ENCODE measurements around the gene RAPGEF4. TPM values are rescaled to one million over a fixed set of nuclear protein-coding genes. Genes with fewer than 3 reads are reported as not detected.

The RAPGEF4 gene
- polyA plus RNA-seq, 1 donor, result 2.5 TPM

DNA sequence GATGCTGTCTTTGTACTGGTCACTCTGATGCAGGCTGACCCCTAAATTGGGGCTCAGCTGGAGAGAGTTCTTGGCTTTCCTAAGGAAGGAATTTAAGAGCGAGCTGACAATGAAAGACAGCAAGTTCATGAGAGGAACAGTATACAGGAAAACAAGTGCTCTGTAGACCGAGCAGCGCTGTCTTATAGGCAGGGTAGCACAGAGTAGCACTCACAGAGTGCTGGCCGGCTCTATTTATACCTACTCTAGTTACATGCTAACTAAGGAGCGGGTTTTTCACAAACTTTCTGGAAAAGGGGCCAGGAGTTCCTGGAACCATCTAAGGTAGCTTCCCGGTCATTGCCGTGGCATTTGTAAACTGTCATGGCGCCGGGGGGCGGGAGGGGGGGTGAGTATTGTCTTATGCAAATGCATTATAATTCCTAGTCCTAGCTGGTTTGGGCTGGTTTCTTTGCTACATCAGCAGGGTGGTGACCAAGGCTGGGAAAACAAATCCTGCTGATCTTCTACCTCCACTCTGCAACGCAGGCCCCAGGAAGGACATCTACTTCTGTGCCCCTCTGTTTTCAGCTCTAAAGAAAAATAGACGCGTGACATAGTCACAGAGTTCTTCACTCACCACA, 308.4 kb downstream of the RAPGEF4 start:
- no peak for DNase-seq

DNA sequence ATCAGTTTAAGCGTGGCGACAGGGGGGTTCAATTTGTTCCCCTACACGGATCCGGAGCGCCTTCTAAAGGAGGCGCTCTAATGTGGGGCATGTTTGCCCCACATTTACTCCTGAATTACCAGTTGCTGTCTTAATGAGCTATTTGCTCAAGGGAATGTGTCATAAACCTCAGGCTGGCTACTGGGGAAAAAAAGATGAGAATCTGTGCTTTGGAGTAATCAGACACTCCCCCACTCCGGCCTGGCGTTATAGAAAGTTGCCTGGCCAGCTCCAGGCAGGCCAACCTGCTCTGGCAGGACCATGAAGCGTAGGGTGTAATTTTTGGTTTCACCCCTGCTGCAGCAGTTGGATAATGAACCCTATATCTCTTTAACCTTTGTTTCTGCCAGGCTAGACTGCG, 309.0 kb downstream of the RAPGEF4 start:
- no peak for DNase-seq

DNA sequence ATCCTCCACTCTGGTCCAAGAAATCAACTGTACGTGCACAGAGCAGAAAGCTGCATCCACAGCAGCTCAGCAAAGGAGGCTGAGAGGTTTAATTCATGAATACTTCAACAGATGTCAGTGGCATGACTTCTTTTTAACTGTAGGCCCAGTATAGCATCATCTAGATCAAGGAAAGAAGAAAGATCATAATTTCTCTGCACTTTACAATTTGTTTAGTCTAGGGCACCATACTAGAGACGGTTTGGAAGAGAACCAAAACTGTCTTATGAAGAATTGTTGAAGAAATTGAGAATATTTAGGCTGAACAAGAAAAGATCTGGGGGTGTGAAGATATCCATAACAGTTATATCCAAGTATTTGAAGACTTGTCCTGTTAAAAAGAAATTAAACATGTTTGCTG, 309.5 kb downstream of the RAPGEF4 start:
- no peak for DNase-seq

DNA sequence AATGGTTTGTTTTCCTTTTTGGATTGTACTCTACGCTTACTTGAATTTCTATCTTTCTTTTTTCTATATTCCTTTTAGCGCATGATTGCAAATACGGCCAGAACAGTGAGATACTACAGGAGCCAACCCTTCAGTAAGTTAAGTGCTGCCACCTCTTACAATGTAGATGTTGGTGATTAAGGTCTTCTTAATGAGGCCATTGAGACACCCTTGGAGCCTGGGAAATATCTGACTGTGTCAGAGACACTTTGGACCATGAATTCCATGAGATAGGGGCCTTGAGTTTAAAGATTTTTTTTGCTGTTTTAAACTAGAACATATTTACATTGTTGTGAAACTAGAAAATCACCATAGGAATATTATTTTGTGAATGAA, 312.9 kb downstream of the RAPGEF4 start:
- DNase-seq, result no peak

DNA sequence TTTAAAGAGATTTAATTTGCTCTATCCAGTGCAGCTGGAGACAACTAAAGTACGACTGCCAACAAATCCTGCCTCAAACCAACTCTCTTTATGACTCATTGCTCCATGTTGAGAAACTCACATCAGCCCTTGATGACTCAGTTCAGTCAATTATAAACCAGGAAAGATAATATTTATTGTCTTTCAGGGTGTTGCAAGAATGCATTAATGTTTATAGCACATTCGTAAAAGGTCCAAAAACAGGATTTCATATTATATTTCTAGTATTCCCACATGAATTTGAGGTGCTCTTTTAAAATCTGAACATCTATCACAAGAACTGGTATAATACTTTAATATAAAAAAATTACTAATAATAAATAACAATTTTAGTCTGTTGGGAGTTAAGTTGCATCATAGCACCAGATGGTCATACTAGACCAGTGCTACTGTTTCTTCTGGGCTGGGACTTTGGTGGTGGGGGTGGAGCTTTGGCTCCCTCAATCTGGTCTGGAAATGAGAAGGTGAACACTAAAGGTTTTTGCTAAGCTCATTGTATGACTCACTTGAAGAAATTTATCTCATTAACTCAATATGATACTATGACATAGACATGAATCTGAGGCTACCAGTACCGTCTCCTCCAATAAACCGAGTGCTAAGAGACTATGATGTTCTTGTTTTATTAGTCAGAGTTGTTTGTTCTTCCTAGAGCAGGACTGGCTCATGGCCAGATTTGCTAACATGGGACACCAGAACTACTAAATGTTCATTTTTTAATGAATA, 313.4 kb downstream of the RAPGEF4 start:
- DNase-seq, result peak; percentile 71

DNA sequence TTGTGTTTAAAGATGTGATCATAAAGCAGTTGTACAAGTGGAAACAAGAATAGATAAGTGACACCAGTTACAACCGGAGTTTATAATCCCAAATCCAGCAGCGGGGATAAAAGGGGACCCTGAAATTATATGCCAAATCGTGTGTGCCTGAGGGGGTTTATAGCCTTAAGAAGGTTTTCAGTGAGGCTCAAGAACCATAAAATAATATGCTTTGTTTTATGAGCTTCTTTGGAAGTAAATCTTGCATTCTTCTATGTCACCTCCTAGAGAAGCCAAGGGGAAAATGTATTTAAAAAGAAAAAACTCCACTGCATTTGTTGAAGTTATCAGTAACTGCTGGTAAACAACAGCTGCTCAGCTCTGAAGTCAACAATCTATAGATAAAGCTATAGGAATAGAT, 314.2 kb downstream of the RAPGEF4 start:
- no peak for DNase-seq

DNA sequence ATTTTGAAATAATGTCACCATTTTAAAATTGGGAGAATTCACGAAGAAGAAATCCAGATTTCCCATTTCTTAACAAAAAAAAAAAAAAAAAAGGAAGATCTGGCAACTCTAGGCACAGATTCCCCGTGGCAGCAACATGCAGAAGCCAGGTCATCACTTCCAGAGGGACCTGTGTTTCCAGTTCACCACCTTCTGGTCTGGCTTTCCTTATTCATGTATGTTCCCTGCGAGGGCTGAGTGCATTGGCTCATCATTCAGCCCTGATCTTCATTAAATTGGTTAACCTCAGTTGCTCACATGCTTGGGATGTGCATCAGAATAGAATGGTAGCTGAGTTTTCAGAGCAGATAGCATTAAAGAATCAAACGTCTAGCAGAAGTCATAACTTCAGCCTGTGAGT, 315.0 kb downstream of the RAPGEF4 start:
- no peak for DNase-seq

DNA sequence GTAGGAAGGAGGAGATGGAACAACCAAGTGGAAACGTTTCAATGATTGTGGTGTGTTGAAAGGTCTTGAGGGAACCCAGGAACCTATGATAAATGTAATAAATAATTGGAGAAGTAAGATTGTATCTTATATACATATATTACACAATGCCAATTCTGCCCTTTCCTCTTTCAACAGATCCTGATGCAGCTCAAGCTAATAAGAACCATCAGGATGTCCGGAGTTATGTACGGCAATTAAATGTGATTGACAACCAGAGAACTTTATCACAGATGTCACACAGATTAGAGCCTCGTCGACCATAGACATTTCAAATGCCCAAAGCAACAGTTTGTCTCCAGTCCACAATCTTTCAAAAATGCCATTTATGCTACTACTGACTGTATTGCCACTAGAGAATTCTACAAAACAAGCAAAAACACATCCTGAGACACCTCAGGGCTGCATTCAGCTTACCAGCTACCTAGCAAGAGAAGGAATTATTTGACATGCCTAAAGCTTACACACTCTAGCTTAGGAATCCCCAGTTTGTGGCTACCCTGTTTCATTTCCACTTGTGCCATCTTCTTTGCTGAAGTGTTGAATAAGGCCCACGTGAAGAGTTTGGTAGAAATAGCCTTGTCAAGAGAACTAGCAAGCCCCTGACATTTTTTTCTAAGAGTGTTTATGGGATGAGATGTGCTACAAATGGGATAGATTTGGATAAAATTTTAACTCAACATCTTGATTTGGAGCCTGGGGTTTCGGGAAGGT, 316.0 kb downstream of the RAPGEF4 start:
- DNase-seq, result no peak

DNA sequence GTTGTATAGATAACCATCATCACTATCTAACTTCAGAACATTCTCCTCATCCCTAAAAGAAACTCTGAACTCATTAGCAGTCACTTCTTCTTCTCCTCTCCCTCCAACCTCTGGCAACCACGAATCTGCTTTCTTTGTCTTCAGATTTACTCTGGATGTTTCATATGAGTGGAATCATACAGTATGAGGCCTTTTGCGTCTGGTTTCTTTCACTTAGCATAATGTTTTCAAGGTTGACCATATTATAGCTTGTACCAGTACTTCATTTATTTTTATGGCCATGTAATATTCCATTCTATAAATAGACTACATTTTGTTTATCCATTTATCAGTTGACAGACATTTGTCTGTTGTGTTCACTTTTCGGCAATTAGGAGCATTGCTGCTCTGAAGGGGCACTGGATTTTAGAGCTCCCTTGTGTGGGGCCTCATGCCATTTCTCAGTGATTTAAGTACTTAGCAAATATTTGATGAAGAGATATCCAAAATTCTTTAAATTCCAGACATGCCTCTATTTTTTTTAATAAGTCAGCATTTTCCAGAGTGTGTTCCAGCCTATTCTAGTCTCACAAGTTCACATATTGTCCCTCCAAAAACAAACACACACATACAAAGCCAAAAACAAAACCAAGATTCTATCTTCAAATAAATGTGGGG, 317.5 kb downstream of the RAPGEF4 start:
- DNase-seq, result no peak

DNA sequence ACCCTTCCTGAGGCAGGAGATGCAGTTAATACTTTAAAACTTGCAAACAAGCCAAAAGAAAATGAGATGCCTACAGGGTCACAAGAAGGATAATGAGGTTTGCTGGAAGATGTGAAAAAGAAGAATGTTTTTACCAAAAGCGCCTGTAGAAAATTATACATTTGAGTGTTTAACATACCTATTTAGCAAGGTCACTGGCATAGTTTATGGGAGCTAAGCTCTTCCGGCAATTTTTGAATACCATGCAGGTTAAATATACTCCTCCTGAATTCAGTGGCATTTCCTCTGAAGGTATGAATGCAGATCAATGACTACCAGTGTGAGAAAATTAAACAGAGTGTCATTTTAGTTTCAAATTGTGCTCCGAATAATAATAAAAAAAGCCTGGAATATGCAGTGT, 318.8 kb downstream of the RAPGEF4 start:
- DNase-seq, result no peak

DNA sequence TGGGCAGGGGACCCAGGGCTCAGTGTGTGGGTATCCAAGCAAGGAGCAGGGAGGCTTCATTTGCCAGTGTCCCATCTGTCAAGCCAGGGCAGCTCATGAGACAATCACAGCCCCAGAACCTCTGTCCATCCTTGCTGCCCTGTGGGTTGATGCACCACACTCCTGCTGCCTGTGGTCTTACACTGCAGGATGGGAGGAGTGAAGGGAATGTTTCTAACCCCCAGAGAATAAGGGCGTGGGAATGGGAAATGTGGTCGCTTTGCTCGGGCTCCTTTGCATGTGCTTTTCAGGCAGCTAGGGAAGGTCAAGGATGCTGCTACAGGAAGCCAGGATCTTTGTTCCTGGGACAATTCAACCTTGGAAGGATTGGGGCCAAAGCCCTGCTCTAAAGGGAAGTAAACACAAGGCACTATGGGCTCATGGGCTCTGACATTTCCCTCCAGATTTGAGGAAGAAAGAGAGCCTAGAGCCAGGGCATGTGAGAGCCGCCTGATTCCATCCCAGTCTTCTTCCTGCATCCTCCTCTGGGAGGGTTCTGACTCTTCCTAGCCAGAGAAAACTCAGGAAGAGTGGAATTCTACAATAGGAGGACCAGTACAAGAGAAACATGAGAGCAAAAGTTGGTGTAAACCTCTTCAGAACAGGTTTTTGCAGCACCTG, 321.2 kb downstream of the RAPGEF4 start:
- no peak for DNase-seq

DNA sequence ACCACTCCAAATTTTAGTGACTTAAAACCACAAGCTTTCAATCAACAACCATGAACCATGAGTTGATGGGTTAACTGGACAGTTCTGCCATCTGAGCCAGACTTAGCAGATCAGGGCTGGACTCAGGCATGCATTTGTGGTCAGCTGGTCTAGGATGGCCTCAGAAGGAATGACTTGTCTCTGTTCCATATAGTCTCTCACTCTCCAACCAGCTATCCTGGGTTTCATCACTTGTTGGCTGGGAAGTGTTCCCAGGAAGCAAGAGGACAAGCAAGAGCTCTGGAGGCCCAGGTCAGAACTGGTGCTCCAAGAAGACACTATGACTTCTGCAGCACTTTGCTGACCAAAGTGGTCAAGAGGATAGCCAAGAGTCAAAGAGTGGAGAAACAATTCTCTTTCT, 322.5 kb downstream of the RAPGEF4 start:
- DNase-seq, result no peak

DNA sequence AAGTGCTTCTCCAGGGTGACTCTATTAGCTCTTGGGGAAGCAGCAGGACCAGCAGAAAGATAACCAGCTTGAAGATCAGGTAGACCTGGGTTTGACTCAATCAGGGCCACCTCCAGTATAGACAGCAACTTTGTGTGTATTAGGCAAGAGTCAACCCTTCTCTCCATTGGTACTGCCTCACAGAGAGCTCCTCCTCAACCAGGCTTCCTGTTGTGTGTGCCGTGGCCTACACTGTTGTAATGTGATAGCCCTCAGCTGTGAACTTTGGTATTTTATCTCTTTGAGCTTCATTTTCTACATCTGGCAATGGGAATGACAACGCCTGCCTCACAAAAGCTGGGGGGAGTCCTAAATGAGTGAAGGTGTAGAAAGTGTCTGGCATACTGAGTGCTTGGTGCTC, 323.0 kb downstream of the RAPGEF4 start:
- DNase-seq, result no peak

DNA sequence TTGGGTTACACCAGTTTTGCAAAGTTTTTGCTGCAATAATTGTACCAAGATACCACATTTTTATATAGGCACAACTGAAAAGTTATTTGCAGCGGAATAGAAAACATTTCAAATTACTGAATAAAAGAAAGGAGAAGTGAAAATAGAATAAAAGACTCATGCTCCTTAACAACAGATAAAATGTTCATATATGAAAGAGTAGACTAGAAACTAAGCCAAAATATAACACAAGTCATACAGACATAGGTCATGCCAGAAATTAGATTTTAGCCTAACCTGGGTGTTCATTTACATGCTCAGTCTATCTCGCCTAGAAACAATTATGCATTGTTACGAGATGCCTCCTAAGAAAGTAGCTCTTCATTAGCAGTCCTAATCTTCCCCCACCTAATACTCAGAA, 323.6 kb downstream of the RAPGEF4 start:
- DNase-seq, result no peak

DNA sequence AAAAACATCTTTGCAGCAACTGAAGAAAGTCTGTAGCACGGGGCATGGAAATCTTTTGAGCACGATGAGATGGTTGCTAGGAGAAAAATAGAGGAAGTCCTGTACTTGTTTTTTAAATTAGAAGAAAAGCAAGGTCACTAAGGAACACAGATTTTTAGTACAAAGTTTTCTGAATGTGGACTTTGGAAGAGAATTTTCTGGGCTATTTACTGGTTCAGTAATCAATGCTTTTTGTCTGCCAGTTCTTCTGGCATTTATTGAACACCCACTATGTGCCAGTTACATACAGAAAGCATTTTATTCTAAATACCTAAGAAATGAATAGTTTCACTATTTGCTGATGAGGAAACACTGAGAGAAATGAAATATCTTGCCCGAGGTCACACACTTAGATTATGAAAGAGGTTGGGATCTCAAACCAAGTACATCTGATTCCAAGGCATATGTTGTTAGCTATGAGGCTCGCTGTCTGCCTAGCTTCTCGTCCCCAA, 324.4 kb downstream of the RAPGEF4 start:
- DNase-seq, result no peak

DNA sequence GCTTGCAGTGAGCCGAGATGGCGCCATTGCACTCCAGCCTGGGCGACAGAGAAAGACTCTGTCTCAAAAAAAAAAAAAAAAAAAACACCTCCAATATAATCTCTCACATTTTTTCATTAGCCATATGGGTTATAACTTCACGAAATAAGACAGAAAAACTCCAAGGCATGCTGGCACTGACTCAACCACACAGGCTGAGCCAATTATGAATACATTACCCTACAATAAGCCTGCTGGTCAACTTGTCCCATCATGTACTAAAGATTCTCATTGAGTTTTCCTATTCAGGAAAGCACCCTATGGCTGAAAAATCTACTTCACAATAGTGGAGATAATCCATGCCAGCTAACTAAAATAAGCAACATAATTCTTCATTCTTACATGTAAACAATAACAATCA, 327.2 kb downstream of the RAPGEF4 start:
- DNase-seq, result no peak

DNA sequence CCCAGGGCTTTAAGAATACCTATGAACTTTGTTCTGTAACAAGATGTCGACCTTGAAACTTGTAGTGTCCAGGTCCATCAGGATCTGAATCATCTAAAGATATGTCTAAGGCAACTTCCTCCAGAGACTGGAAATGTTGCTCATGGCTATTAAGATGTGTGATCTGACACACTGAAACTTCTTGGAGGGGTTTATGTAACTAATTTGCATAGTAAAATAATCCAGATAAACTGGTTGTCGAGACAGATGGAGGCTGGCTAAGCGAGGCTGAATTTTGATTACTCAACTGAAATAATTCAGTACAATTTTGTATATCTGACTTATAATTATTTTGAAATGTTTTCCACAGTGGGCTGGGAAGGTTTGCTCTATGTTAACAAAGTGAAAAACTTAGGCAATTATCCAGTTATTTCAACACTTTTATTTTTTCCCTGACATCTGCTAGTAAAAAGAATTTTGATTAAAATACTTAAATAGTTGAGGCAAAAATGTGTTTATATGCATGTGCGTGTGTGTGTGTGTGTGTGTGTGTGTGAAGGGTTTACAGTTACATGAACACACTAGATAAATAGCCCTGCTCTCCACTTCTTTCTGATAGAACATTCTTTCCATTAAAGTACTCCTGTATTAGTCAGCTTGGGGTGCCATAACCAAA, 328.6 kb downstream of the RAPGEF4 start:
- no peak for DNase-seq

DNA sequence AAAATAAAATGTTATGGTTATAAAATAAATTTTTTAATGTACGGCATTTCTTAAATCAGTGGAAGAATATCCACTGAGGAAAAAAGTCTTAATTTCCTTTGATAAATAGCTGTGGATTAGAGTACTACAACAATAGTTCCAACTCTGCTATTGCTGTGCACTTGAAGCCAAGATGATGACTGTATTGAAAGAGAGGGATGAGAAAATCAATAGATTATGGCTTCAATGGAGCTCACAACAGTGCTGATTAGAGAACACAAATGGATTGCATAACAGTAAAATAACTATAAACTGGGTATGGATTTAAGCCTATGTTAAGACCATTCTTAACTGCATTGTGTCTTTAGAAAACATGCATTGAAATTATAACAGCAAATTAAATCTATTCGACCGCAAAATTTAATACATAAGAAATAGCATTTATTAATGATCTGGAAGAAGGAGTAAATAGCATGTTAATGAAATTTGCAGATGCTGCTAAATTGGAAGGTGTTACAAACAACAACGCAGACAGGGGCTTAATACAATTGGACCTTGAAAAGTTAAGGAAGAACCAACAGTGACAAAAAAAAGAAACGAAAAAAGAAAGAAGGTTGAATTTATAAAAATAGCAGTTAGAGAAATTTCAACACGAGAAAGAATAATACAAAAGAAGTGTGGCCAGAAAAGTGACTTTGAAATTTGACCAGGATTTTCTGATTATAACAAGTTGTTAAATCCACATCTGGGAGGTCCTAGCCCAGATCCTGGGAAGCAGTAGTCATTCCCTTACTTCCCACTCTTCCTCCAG, 331.4 kb downstream of the RAPGEF4 start:
- DNase-seq, result no peak

DNA sequence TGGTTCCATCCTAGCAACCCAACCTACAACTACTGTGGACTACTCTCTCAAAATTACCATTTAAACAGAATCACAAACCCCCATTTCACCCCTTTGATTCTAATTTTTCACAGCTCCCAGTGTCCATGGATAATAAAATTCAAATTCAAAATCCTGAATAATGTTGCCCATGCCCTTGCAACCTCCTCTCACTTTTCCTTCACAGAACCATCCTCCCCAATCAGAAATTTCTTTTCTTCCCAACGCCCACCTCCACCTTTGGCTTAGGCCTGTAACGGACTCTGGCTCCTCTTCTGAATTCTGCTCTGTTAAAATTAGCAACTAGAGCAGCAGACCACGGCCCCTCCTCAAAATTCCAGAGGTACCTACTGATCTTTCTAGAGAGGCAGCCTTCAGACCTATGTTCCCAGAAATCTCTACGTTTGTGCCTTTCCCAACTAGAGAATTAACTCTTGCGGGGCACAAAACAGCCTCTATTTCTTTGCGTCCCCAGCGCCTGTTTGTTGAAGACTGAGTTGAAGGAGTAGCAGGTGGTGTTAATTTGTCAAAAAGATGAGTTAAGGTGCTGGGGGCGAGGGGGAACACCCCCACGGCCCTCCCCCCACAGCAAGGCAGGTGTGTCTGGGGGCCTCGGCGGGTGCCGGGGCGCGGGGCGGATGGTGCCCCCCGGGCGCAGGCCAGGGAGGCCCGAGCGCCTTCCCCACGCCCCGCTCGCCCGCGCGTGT, 339.6 kb downstream of the RAPGEF4 start:
- no peak for DNase-seq

DNA sequence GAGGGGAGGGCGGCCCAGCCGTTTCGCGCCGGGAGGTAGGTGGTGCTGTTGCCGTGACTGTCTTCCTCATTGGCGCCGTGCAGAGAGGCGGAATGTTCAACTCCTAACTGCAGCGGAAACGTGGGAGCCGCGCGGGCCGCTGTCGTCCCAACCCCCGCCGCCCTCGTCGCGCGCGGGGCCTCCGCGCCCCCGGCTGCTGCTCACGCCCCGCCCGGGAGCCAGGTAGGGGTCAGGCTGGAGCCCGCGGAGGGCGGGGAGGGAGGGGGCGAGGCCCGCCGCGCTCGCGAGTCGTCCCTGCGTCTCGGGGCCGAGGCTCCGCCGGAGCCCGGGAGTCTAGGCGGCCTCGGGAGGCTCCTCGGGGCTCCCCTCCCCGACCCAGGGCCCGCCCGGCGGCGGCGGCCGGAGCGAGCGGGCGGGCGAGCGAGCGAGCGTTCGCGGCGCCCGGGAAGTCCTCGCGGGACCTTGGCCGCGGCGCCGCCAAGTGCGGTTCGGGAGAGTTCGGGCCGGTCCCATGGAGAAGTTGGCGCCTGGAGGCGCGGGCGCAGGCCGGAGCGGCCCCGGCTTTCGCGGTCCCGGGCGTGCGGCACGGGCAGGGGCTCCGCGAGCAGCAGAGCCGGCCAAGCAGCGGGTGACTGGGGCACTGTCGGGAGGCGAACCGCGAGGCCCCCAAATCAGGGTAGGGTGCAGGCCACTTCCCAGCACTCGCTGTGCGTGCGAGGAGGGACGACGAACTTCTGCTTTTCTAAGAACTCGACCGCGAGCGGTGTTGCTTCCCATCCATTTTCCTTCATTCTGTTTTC, 340.3 kb downstream of the RAPGEF4 start, which contains the start of gene MAP3K20:
Gene MAP3K20, plus strand, starts transcription at position 66 of the 800 bp plus-strand sequence. CDS start 15,186 bp downstream, outside the sequence.
- peak; percentile 80 for DNase-seq

Measured in hindlimb muscle (tissue), 1 donor.